Measurements from ENCODE around the gene JARID2. TPM values are rescaled to one million over a fixed set of nuclear protein-coding genes. Genes with fewer than 3 reads are reported as not detected.
A peak's percentile ranks its signal among the peaks of the same experiment; 100 is the strongest.

JARID2 gene
- total and polyA plus RNA-seq, 9 of the 15 experiments (the other 6 are each of a cell fraction or from before 2014, with no cell fraction given), result 5.0 to 29.0 (median 15.6) TPM

- TF ChIP-seq TFAP4 (CRISPR knock-in tag; IDR thresholded peaks at IDR 0.05; ENCODE audit: borderline replicate concordance) (peak; percentile 75; the same call in 1 of the 2 replicates), CC2D1A (IDR thresholded peaks at IDR 0.05) (no peak), EHMT2 (IDR thresholded peaks at IDR 0.05) (peak; percentile 86), GTF2E2 (tag; IDR thresholded peaks at IDR 0.05) (no peak), PTBP1 (IDR thresholded peaks at IDR 0.05; ENCODE audit: low read depth, low read length) (no peak), BHLHE40 (IDR thresholded peaks at IDR 0.05; ENCODE audit: low read length) (no peak), ZBTB7A (IDR thresholded peaks at IDR 0.05; ENCODE audit: borderline replicate concordance, control insufficient read depth, low read depth, low read length) (peak; percentile 67), ZNF174 (CRISPR knock-in tag; IDR thresholded peaks at IDR 0.05) (no peak), ZBED1 (IDR thresholded peaks at IDR 0.05) (0 out of 2 replicates have a peak, but pooled peaks have one; percentile 53), L3MBTL2 (IDR thresholded peaks at IDR 0.05) (peak; percentile 27; the same call in 1 of the 2 replicates), ZNF766 (CRISPR knock-in tag; conservative IDR thresholded peaks at IDR 0.05) (0 out of 2 replicates have a peak, but pooled peaks have one; percentile 32), VEZF1 (CRISPR knock-in tag; IDR thresholded peaks at IDR 0.05) (peak; percentile 96), SMAD4 (CRISPR knock-in tag; conservative IDR thresholded peaks at IDR 0.05) (no peak), CAMTA2 (CRISPR knock-in tag; conservative IDR thresholded peaks at IDR 0.05) (no peak), ZNF384 (IDR thresholded peaks at IDR 0.05; ENCODE audit: low read depth, low read length) (0 out of 2 replicates have a peak, but pooled peaks have one; percentile 1), CBFA2T3 (IDR thresholded peaks at IDR 0.05) (peak; percentile 79), RFX7 (CRISPR knock-in tag; IDR thresholded peaks at IDR 0.05) (no peak), NRF1 (conservative IDR thresholded peaks at IDR 0.05 in 1 of 2, IDR thresholded peaks at IDR 0.05 in 1 of 2) (peak; percentile 79 to 82), RFX5 (IDR thresholded peaks at IDR 0.05; ENCODE audit: low read depth, low read length) (no peak), TRIM24 (IDR thresholded peaks at IDR 0.05) (0 out of 4 replicates have a peak, but pooled peaks of 1 of the 2 experiments have one; percentile 3), ESRRA (IDR thresholded peaks at IDR 0.05; ENCODE audit: borderline replicate concordance, low read depth) (no peak), U2AF2 (optimal IDR thresholded peaks at IDR 0.05; ENCODE audit: low read depth, low read length) (no peak), RCOR1 (IDR thresholded peaks at IDR 0.05; ENCODE audit: borderline replicate concordance in 1 of 2, low read depth in 2 of 2, low read length in 2 of 2) (peak in 1 of 2 experiments; percentile 53; a peak in 1 of 4 replicates), JUN (IDR thresholded peaks at IDR 0.05; ENCODE audit: borderline replicate concordance, low read depth, low read length) (peak; percentile 11; the same call in 1 of the 2 replicates), JUN (CRISPR knock-in tag; IDR thresholded peaks at IDR 0.05; ENCODE audit: borderline replicate concordance) (no peak), NFXL1 (CRISPR knock-in tag; IDR thresholded peaks at IDR 0.05) (no peak), ATF3 (IDR thresholded peaks at IDR 0.05) (no peak), ATF3 (CRISPR knock-in tag; conservative IDR thresholded peaks at IDR 0.05) (no peak), NFRKB (IDR thresholded peaks at IDR 0.05; ENCODE audit: low read depth) (no peak)
Observed at GRCh38 chr6:15399641-15400470, 154.0 kb downstream of the JARID2 start (continued).

Measured in K562 (cell line).